WTC11 (cell line): Measurements from ENCODE around the gene STXBP6.

Experiments
- CREB1 ChIP-seq: sonication (generic); formaldehyde crosslinking; IDR thresholded peaks from 2 replicates; pipeline ENCODE4 v1.8.0; 2023; ENCODE audit warnings: mild to moderate bottlenecking, missing genetic modification reagents
- E2F4 ChIP-seq: sonication (generic); formaldehyde crosslinking; IDR thresholded peaks from 2 replicates; pipeline ENCODE4 v1.8.1; 2022; ENCODE audit warnings: low read depth, mild to moderate bottlenecking, moderate library complexity, missing genetic modification reagents, borderline replicate concordance
- E2F5 ChIP-seq: sonication (generic); formaldehyde crosslinking; IDR thresholded peaks from 2 replicates; pipeline ENCODE4 v1.8.1; 2022; ENCODE audit warnings: mild to moderate bottlenecking, moderate library complexity, missing genetic modification reagents
- ESRRA ChIP-seq: sonication (generic); formaldehyde crosslinking; IDR thresholded peaks from 2 replicates; pipeline ENCODE4 v1.8.1; 2022; ENCODE audit warnings: mild to moderate bottlenecking, missing genetic modification reagents, borderline replicate concordance
- ETV6 ChIP-seq: sonication (generic); formaldehyde crosslinking; IDR thresholded peaks from 2 replicates; pipeline ENCODE4 v1.8.1; 2022; ENCODE audit warnings: mild to moderate bottlenecking, missing genetic modification reagents
- NFYB ChIP-seq: sonication (generic); formaldehyde crosslinking; conservative IDR thresholded peaks from 2 replicates; pipeline ENCODE4 v1.8.0; 2022; ENCODE audit warnings: low read depth, missing genetic modification reagents
- TF ChIP-seq, protein P1 (sequence below): fragments of 250-450 bp; sonication (Bioruptor Pico); IDR thresholded peaks from 2 replicates; pipeline ENCODE4 v1.9.0; 2021; ENCODE audit warnings: moderate library complexity, mild to moderate bottlenecking, inconsistent platforms, borderline replicate concordance
- TF ChIP-seq, protein P2 (sequence below): fragments of 200-600 bp; IDR thresholded peaks from 2 replicates; pipeline ENCODE4 v1.8.0; 2022; ENCODE audit warnings: antibody characterized with exemption
- TF ChIP-seq, protein P3 (sequence below): sonication (generic); formaldehyde crosslinking; IDR thresholded peaks from 2 replicates; pipeline ENCODE4 v1.8.1; 2023; ENCODE audit warnings: mild to moderate bottlenecking, missing genetic modification reagents
- TF ChIP-seq, protein P4 (sequence below): sonication (generic); formaldehyde crosslinking; IDR thresholded peaks from 2 replicates; pipeline ENCODE4 v1.8.1; 2022; ENCODE audit warnings: missing genetic modification reagents, borderline replicate concordance

- TF ChIP-seq, protein P1, sequence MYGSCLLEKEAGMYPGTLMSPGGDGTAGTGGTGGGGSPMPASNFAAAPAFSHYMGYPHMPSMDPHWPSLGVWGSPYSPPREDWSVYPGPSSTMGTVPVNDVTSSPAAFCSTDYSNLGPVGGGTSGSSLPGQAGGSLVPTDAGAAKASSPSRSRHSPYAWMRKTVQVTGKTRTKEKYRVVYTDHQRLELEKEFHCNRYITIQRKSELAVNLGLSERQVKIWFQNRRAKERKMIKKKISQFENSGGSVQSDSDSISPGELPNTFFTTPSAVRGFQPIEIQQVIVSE (CRISPR knock-in tag): no peak
- TF ChIP-seq, protein P2, sequence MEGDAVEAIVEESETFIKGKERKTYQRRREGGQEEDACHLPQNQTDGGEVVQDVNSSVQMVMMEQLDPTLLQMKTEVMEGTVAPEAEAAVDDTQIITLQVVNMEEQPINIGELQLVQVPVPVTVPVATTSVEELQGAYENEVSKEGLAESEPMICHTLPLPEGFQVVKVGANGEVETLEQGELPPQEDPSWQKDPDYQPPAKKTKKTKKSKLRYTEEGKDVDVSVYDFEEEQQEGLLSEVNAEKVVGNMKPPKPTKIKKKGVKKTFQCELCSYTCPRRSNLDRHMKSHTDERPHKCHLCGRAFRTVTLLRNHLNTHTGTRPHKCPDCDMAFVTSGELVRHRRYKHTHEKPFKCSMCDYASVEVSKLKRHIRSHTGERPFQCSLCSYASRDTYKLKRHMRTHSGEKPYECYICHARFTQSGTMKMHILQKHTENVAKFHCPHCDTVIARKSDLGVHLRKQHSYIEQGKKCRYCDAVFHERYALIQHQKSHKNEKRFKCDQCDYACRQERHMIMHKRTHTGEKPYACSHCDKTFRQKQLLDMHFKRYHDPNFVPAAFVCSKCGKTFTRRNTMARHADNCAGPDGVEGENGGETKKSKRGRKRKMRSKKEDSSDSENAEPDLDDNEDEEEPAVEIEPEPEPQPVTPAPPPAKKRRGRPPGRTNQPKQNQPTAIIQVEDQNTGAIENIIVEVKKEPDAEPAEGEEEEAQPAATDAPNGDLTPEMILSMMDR: no peak
- TF ChIP-seq CREB1 (CRISPR knock-in tag) (no peak), NFYB (CRISPR knock-in tag) (no peak), ESRRA (CRISPR knock-in tag) (no peak), E2F4 (CRISPR knock-in tag) (no peak), E2F5 (no peak), ETV6 (no peak)
- TF ChIP-seq, protein P3, sequence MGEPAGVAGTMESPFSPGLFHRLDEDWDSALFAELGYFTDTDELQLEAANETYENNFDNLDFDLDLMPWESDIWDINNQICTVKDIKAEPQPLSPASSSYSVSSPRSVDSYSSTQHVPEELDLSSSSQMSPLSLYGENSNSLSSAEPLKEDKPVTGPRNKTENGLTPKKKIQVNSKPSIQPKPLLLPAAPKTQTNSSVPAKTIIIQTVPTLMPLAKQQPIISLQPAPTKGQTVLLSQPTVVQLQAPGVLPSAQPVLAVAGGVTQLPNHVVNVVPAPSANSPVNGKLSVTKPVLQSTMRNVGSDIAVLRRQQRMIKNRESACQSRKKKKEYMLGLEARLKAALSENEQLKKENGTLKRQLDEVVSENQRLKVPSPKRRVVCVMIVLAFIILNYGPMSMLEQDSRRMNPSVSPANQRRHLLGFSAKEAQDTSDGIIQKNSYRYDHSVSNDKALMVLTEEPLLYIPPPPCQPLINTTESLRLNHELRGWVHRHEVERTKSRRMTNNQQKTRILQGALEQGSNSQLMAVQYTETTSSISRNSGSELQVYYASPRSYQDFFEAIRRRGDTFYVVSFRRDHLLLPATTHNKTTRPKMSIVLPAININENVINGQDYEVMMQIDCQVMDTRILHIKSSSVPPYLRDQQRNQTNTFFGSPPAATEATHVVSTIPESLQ (CRISPR knock-in tag): no peak
- TF ChIP-seq, protein P4, sequence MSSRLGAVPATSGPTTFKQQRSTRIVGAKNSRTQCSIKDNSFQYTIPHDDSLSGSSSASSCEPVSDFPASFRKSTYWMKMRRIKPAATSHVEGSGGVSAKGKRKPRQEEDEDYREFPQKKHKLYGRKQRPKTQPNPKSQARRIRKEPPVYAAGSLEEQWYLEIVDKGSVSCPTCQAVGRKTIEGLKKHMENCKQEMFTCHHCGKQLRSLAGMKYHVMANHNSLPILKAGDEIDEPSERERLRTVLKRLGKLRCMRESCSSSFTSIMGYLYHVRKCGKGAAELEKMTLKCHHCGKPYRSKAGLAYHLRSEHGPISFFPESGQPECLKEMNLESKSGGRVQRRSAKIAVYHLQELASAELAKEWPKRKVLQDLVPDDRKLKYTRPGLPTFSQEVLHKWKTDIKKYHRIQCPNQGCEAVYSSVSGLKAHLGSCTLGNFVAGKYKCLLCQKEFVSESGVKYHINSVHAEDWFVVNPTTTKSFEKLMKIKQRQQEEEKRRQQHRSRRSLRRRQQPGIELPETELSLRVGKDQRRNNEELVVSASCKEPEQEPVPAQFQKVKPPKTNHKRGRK (CRISPR knock-in tag): no peak
These were observed 178.8 kb downstream of the STXBP6 start for GRCh38 chr14:24870949-24871701.
